ENCODE measurements around the gene CCDC169. TPM values are rescaled to one million over a fixed set of nuclear protein-coding genes. Genes with fewer than 3 reads are reported as not detected.

CCDC169 gene
- total and polyA plus RNA-seq, 9 donors: 2.0 to 5.3 (median 3.0) TPM

GRCh38 chr13:36248700-36249099 is 48.9 kb downstream of the CCDC169 start:
- no peak for DNase-seq
- no peak overlapping the region for H3K4me3 ChIP-seq (ENCODE audit: low read length)
- no peaks in the 10 kb centered on the region for H3K36me3 ChIP-seq (ENCODE audit: control insufficient read depth, insufficient read depth, low read length)
- no peaks in the 10 kb centered on the region for H3K4me1 ChIP-seq (ENCODE audit: control insufficient read depth, insufficient read depth, low read length)
- peaks cover 2% of the 10 kb centered on the region for H3K9me3 ChIP-seq (replicated peaks; ENCODE audit: control insufficient read depth, low read depth, low read length)
- H3K27ac ChIP-seq (ENCODE audit: low read length): no peak overlapping the region
- no peaks in the 10 kb centered on the region for H3K27me3 ChIP-seq (ENCODE audit: control insufficient read depth, insufficient read depth, low read length)

- Histone ChIP-seq H3K4me3 (ENCODE audit: low read length) (no peak overlapping the region), H3K27me3 (ENCODE audit: control insufficient read depth, insufficient read depth, low read length) (no peaks in the 10 kb centered on the region), H3K9me3 (replicated peaks; ENCODE audit: control insufficient read depth, low read depth, low read length) (peaks cover 2% of the 10 kb centered on the region), H3K27ac (ENCODE audit: low read length) (no peak overlapping the region), H3K36me3 (ENCODE audit: control insufficient read depth, insufficient read depth, low read length) (no peaks in the 10 kb centered on the region), H3K4me1 (ENCODE audit: control insufficient read depth, insufficient read depth, low read length) (no peaks in the 10 kb centered on the region)
- DNase-seq: no peak
- 80% methylated on average over 1 of the region's 1 CpG for WGBS (ENCODE audit: insufficient coverage)
Observed at GRCh38 chr13:36244990-36245389, 52.6 kb downstream of the CCDC169 start.

GRCh38 chr13:36244073-36244472 is 53.5 kb downstream of the CCDC169 start:
- DNase-seq: no peak
- Histone ChIP-seq H3K9me3 (replicated peaks; ENCODE audit: control insufficient read depth, low read depth, low read length) (peaks cover 2% of the 10 kb centered on the region), H3K27ac (ENCODE audit: low read length) (no peak overlapping the region), H3K4me3 (ENCODE audit: low read length) (no peak overlapping the region), H3K36me3 (ENCODE audit: control insufficient read depth, insufficient read depth, low read length) (no peaks in the 10 kb centered on the region), H3K27me3 (ENCODE audit: control insufficient read depth, insufficient read depth, low read length) (no peaks in the 10 kb centered on the region), H3K4me1 (ENCODE audit: control insufficient read depth, insufficient read depth, low read length) (no peaks in the 10 kb centered on the region)
- no CpG with 5 or more reads among the region's 2 CpGs for WGBS (ENCODE audit: insufficient coverage)

- H3K36me3 ChIP-seq (ENCODE audit: control insufficient read depth, insufficient read depth, low read length): no peaks in the 10 kb centered on the region
- H3K27ac ChIP-seq (ENCODE audit: low read length): no peak overlapping the region
- no peak for DNase-seq
- H3K9me3 ChIP-seq (replicated peaks; ENCODE audit: control insufficient read depth, low read depth, low read length): peaks cover 2% of the 10 kb centered on the region
- no peaks in the 10 kb centered on the region for H3K27me3 ChIP-seq (ENCODE audit: control insufficient read depth, insufficient read depth, low read length)
- H3K4me1 ChIP-seq (ENCODE audit: control insufficient read depth, insufficient read depth, low read length): no peaks in the 10 kb centered on the region
- WGBS (ENCODE audit: insufficient coverage): no CpG with 5 or more reads among the region's 2 CpGs
- no peak overlapping the region for H3K4me3 ChIP-seq (ENCODE audit: low read length)
Observed at GRCh38 chr13:36242761-36243160, 54.9 kb downstream of the CCDC169 start.

- Histone ChIP-seq H3K27ac (ENCODE audit: low read length) (no peak overlapping the region), H3K36me3 (ENCODE audit: control insufficient read depth, insufficient read depth, low read length) (no peaks in the 10 kb centered on the region), H3K4me3 (ENCODE audit: low read length) (no peak overlapping the region), H3K9me3 (replicated peaks; ENCODE audit: control insufficient read depth, low read depth, low read length) (peaks cover 3% of the 10 kb centered on the region), H3K4me1 (ENCODE audit: control insufficient read depth, insufficient read depth, low read length) (no peaks in the 10 kb centered on the region), H3K27me3 (ENCODE audit: control insufficient read depth, insufficient read depth, low read length) (no peaks in the 10 kb centered on the region)
- no peak for DNase-seq
- WGBS (ENCODE audit: insufficient coverage): no CpG with 5 or more reads among the region's 3 CpGs
Observed at GRCh38 chr13:36231236-36231635, 66.4 kb downstream of the CCDC169 start.

- Histone ChIP-seq H3K4me1 (ENCODE audit: control insufficient read depth, insufficient read depth, low read length) (peaks cover 2% of the 10 kb centered on the region), H3K4me3 (ENCODE audit: low read length) (no peak overlapping the region), H3K9me3 (replicated peaks; ENCODE audit: control insufficient read depth, low read depth, low read length) (peaks cover 7% of the 10 kb centered on the region), H3K27me3 (ENCODE audit: control insufficient read depth, insufficient read depth, low read length) (no peaks in the 10 kb centered on the region), H3K36me3 (ENCODE audit: control insufficient read depth, insufficient read depth, low read length) (no peaks in the 10 kb centered on the region), H3K27ac (ENCODE audit: low read length) (no peak overlapping the region)
- WGBS (ENCODE audit: insufficient coverage): no CpG with 5 or more reads among the region's 1 CpG
- DNase-seq: no peak
Observed at GRCh38 chr13:36224730-36225129, 72.9 kb downstream of the CCDC169 start.

- no peak for DNase-seq
Observed at GRCh38 chr13:36219883-36220282, 77.7 kb downstream of the CCDC169 start.

GRCh38 chr13:36217456-36217855 is 80.2 kb downstream of the CCDC169 start:
- WGBS (ENCODE audit: insufficient coverage): 33% methylated on average over 1 of the region's 3 CpGs
- peaks cover 7% of the 10 kb centered on the region for H3K4me1 ChIP-seq (ENCODE audit: control insufficient read depth, insufficient read depth, low read length)
- no peak for DNase-seq
- H3K27me3 ChIP-seq (ENCODE audit: control insufficient read depth, insufficient read depth, low read length): no peaks in the 10 kb centered on the region
- no peak overlapping the region for H3K27ac ChIP-seq (ENCODE audit: low read length)
- H3K9me3 ChIP-seq (replicated peaks; ENCODE audit: control insufficient read depth, low read depth, low read length): peaks cover 4% of the 10 kb centered on the region
- H3K4me3 ChIP-seq (ENCODE audit: low read length): no peak overlapping the region
- H3K36me3 ChIP-seq (ENCODE audit: control insufficient read depth, insufficient read depth, low read length): no peaks in the 10 kb centered on the region

More at GRCh38 chr13:36219883-36220282, 77.7 kb downstream of the CCDC169 start:
- no peak overlapping the region for H3K27ac ChIP-seq (ENCODE audit: low read length)
- H3K27me3 ChIP-seq (ENCODE audit: control insufficient read depth, insufficient read depth, low read length): no peaks in the 10 kb centered on the region
- H3K4me1 ChIP-seq (ENCODE audit: control insufficient read depth, insufficient read depth, low read length): peaks cover 2% of the 10 kb centered on the region
- H3K4me3 ChIP-seq (ENCODE audit: low read length): no peak overlapping the region
- no peaks in the 10 kb centered on the region for H3K36me3 ChIP-seq (ENCODE audit: control insufficient read depth, insufficient read depth, low read length)
- H3K9me3 ChIP-seq (replicated peaks; ENCODE audit: control insufficient read depth, low read depth, low read length): peaks cover 4% of the 10 kb centered on the region

GRCh38 chr13:36214163-36214921 is 83.3 kb downstream of the CCDC169 start, which contains the start of gene SOHLH2:
TSS of gene SOHLH2 (minus strand) at chr13:36214556. CDS start at chr13:36214526, 30 bp downstream.
- peaks cover 5% of the 10 kb centered on the region for H3K4me1 ChIP-seq (ENCODE audit: control insufficient read depth, insufficient read depth, low read length)

GRCh38 chr13:36212789-36213188 is 84.8 kb downstream of the CCDC169 start:
- H3K4me1 ChIP-seq (ENCODE audit: control insufficient read depth, insufficient read depth, low read length): peaks cover 5% of the 10 kb centered on the region
- DNase-seq: peak; percentile 25
- no peaks in the 10 kb centered on the region for H3K27me3 ChIP-seq (ENCODE audit: control insufficient read depth, insufficient read depth, low read length)
- H3K4me3 ChIP-seq (ENCODE audit: low read length): no peak overlapping the region
- no peaks in the 10 kb centered on the region for H3K36me3 ChIP-seq (ENCODE audit: control insufficient read depth, insufficient read depth, low read length)
- H3K27ac ChIP-seq (ENCODE audit: low read length): peak overlapping the region; percentile 47
- no CpG with 5 or more reads among the region's 3 CpGs for WGBS (ENCODE audit: insufficient coverage)
- H3K9me3 ChIP-seq (replicated peaks; ENCODE audit: control insufficient read depth, low read depth, low read length): peaks cover 2% of the 10 kb centered on the region

More at GRCh38 chr13:36214163-36214921, 83.3 kb downstream of the CCDC169 start, which contains the start of gene SOHLH2:
- no peak within 1 kb of the TSS for H3K4me3 ChIP-seq (ENCODE audit: low read length)
- H3K27ac ChIP-seq (ENCODE audit: low read length): no peak within 1 kb of the TSS
- WGBS (ENCODE audit: insufficient coverage): 94% methylated on average over 52 of the region's 53 CpGs
- peaks cover 4% of the 10 kb centered on the region for H3K9me3 ChIP-seq (replicated peaks; ENCODE audit: control insufficient read depth, low read depth, low read length)
- no peaks in the 10 kb centered on the region for H3K27me3 ChIP-seq (ENCODE audit: control insufficient read depth, insufficient read depth, low read length)
- no peak for DNase-seq
- no peaks in the 10 kb centered on the region for H3K36me3 ChIP-seq (ENCODE audit: control insufficient read depth, insufficient read depth, low read length)
